Measurements from ENCODE around the gene PTTG1.

Gene PTTG1

GRCh38 chr5:160421625-160422258, at the start of gene PTTG1:
TSS of gene PTTG1 (plus strand) at chr5:160421855. CDS start at chr5:160422313, 458 bp downstream.
- peak; percentile 79 for DNase-seq (ENCODE audit: low read depth)

- no peak for DNase-seq (ENCODE audit: low read depth)
These were observed 46.5 kb upstream of the PTTG1 start for GRCh38 chr5:160375166-160375565.

GRCh38 chr5:160375701-160376100, 46.0 kb upstream of the PTTG1 start:
- DNase-seq (ENCODE audit: low read depth): no peak

GRCh38 chr5:160376416-160376815, 45.2 kb upstream of the PTTG1 start:
- no peak for DNase-seq (ENCODE audit: low read depth)

GRCh38 chr5:160377651-160378050, 44.0 kb upstream of the PTTG1 start:
- no peak for DNase-seq (ENCODE audit: low read depth)

GRCh38 chr5:160378330-160378729, 43.3 kb upstream of the PTTG1 start:
- no peak for DNase-seq (ENCODE audit: low read depth)

- no peak for DNase-seq (ENCODE audit: low read depth)
These were observed 42.1 kb upstream of the PTTG1 start for GRCh38 chr5:160379511-160379910.

- DNase-seq (ENCODE audit: low read depth): no peak
These were observed 41.6 kb upstream of the PTTG1 start for GRCh38 chr5:160380041-160380440.

- no peak for DNase-seq (ENCODE audit: low read depth)
These were observed 39.3 kb upstream of the PTTG1 start for GRCh38 chr5:160382346-160382745.

- no peak for DNase-seq (ENCODE audit: low read depth)
These were observed 37.0 kb upstream of the PTTG1 start for GRCh38 chr5:160384681-160385080.

- DNase-seq (ENCODE audit: low read depth): no peak
These were observed 36.2 kb upstream of the PTTG1 start for GRCh38 chr5:160385496-160385895.

GRCh38 chr5:160387445-160387844, 34.2 kb upstream of the PTTG1 start:
- no peak for DNase-seq (ENCODE audit: low read depth)

GRCh38 chr5:160390787-160391696, 30.6 kb upstream of the PTTG1 start:
- DNase-seq (ENCODE audit: low read depth): no peak

- DNase-seq (ENCODE audit: low read depth): no peak
These were observed 26.5 kb upstream of the PTTG1 start for GRCh38 chr5:160395111-160395510.

- DNase-seq (ENCODE audit: low read depth): no peak
These were observed 24.2 kb upstream of the PTTG1 start for GRCh38 chr5:160397492-160397891.

GRCh38 chr5:160398806-160399205, 22.8 kb upstream of the PTTG1 start:
- DNase-seq (ENCODE audit: low read depth): no peak

- peak; percentile 21 for DNase-seq (ENCODE audit: low read depth)
These were observed 22.0 kb upstream of the PTTG1 start, which contains the start of gene FAM200C for GRCh38 chr5:160399402-160400353. TSS of gene FAM200C (minus strand) at chr5:160400054. CDS start at chr5:160395490, 4,564 bp downstream.

GRCh38 chr5:160418561-160419457, 2.8 kb upstream of the PTTG1 start, which contains the start of gene SLU7:
TSS of gene SLU7 (minus strand) at chr5:160419081. CDS start at chr5:160415294, 3,787 bp downstream.
- DNase-seq (ENCODE audit: low read depth): peak; percentile 88

GRCh38 chr5:160419458-160420330, 2.0 kb upstream of the PTTG1 start:
- no peak for DNase-seq (ENCODE audit: low read depth)

- DNase-seq (ENCODE audit: low read depth): no peak
These were observed 1.4 kb upstream of the PTTG1 start for GRCh38 chr5:160420331-160420610.
